Measurements from ENCODE around the gene PKP4.

DNA sequence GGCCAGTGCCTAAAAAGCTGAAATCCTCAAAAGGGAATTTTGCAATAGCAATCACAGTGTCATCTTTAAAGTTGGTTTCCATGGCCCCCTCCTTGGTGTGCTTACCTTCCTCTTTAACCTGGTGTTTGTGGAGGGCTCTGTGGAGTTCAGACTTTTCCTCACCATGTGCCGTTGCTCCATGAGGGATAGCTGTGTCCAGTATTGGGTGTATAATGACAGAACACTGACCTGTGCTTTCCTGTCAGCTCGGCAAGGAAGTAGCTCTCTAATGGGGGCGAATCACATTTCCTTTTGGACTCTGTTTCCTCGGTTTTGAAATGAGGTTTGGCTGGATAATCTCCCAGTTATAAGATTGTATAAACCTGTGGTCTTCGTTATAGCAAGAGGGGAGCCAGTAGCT lies 172.4 kb downstream of the PKP4 start:
- TF ChIP-seq, protein P1, sequence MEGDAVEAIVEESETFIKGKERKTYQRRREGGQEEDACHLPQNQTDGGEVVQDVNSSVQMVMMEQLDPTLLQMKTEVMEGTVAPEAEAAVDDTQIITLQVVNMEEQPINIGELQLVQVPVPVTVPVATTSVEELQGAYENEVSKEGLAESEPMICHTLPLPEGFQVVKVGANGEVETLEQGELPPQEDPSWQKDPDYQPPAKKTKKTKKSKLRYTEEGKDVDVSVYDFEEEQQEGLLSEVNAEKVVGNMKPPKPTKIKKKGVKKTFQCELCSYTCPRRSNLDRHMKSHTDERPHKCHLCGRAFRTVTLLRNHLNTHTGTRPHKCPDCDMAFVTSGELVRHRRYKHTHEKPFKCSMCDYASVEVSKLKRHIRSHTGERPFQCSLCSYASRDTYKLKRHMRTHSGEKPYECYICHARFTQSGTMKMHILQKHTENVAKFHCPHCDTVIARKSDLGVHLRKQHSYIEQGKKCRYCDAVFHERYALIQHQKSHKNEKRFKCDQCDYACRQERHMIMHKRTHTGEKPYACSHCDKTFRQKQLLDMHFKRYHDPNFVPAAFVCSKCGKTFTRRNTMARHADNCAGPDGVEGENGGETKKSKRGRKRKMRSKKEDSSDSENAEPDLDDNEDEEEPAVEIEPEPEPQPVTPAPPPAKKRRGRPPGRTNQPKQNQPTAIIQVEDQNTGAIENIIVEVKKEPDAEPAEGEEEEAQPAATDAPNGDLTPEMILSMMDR (IDR thresholded peaks at IDR 0.05; ENCODE audit: low read length), result no peak
- no peak for TF ChIP-seq EZH2 (IDR thresholded peaks at IDR 0.05; ENCODE audit: borderline replicate concordance, low read length)
